IPS-15b (cell line): ENCODE data around the gene REL.

Experiments used
- H3K27me3 ChIP-seq: one replicate; pipeline ENCODE4 v1.6.1; 2013; ENCODE audit warnings: low read length; ENCODE audit not compliant: control insufficient read depth, insufficient read depth
- H3K36me3 ChIP-seq: one replicate; pipeline ENCODE4 v1.6.1; 2013; ENCODE audit warnings: low read length; ENCODE audit not compliant: control insufficient read depth, insufficient read depth
- H3K4me1 ChIP-seq: one replicate; pipeline ENCODE4 v1.6.1; 2013; ENCODE audit warnings: mild to moderate bottlenecking, low read length; ENCODE audit not compliant: control insufficient read depth, insufficient read depth
- H3K4me3 ChIP-seq: one replicate; pipeline ENCODE4 v1.5.1; 2013; ENCODE audit warnings: low read depth, low read length
- H3K9ac ChIP-seq: one replicate; pipeline ENCODE4 v1.6.1; 2013; ENCODE audit warnings: low read depth, mild to moderate bottlenecking, low read length
- H3K9me3 ChIP-seq: one replicate; pipeline ENCODE4 v1.6.1; 2013; ENCODE audit warnings: mild to moderate bottlenecking, low read length; ENCODE audit not compliant: control insufficient read depth, insufficient read depth

Gene REL

DNA sequence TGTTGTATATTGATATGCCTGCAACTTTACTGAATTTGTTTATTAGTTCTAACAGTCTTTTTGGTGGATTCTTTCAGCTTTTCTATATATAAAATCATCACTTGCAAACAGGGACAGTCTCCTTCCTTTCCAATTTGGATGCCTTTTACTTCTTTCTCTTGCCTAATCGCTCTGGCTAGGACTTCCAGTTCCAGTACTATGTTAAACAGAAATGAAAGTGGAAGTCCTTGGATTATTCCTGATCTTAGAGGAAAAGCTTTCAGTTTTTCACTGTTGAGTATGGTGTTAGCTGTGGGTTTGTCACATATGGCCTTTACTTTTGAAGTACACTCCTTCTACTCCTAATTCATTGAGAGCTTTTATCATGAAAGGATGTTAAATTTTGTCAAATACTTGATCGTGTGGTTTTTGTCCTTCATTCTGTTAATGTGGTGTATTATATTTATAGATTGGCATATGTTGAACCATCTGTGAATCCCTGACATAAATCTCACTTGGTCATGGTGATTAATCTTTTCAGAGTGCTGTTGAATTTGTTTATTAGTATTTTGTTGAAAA lies 52.9 kb downstream of the REL start:
- H3K4me3 ChIP-seq = no peak overlapping the region
- no peaks in the 10 kb centered on the region for H3K9me3 ChIP-seq
- H3K9ac ChIP-seq = no peak overlapping the region
- no peaks in the 10 kb centered on the region for H3K4me1 ChIP-seq
- no peaks in the 10 kb centered on the region for H3K36me3 ChIP-seq
- no peaks in the 10 kb centered on the region for H3K27me3 ChIP-seq

DNA sequence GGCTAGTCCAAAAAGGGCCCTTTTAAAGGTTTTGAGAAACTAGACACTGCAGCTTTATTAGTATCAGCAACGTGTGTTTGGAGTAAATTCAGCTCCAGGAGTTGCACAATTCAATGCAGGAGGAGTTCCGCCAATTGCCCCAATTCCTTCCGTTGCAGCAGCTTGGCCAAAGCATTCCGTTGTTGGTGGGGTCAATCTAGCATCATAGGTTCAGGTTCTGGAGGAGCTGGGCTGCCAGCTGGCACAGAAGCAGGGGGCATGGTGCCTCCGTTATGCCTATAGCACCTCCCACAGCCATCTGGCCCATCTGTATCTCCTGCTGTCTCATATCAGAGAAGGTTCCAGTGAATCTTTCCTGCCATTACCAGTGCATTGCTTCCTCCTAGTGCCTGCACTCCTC lies 55.4 kb downstream of the REL start:
- H3K27me3 ChIP-seq = no peaks in the 10 kb centered on the region

DNA sequence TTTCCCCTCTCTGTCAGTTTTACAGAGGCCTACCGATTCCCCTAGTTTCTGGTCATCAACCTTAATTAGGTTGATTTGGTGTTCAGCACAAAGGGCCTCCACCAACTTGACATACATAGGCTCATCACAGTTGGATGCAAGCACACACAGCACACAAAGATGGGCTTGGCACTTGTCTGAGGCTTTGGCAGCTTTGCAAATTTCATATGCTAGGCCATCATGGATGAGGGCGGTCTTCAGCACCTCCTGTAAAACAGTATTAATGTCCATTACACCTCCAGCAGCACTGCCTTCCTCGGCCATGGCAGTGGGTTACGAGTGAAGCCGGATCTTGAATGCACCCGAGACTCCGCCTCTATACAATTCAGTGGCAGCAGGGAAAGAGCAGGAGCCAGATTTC lies 56.9 kb downstream of the REL start:
- Histone ChIP-seq H3K36me3 (no peaks in the 10 kb centered on the region), H3K9ac (no peak overlapping the region), H3K9me3 (no peaks in the 10 kb centered on the region), H3K4me1 (no peaks in the 10 kb centered on the region), H3K4me3 (no peak overlapping the region), H3K27me3 (no peaks in the 10 kb centered on the region)

More for the DNA sequence above, 55.4 kb downstream of the REL start:
- no peaks in the 10 kb centered on the region for H3K9me3 ChIP-seq
- no peak overlapping the region for H3K9ac ChIP-seq
- no peak overlapping the region for H3K4me3 ChIP-seq
- no peaks in the 10 kb centered on the region for H3K4me1 ChIP-seq
- H3K36me3 ChIP-seq = no peaks in the 10 kb centered on the region

DNA sequence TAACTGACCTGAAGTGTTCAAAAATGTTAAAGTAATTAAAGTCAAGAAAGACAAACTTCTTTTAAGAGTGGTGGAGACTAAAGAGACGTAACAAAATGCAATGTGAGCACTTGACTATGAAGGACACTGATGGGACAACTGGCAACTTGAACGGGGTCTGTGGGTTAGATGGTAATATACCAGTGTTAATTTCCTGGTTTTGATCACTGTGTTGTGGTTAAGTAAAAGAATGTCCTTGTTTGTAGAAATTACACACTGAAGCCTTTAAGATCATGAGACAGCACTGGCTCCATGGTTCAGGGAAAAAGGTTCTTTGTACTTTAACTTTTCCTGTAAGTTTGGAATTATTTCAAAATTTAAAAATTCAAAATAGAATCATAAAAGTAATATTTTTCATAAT lies 58.2 kb downstream of the REL start:
- Histone ChIP-seq H3K9ac (no peak overlapping the region), H3K4me1 (no peaks in the 10 kb centered on the region), H3K4me3 (no peak overlapping the region), H3K36me3 (no peaks in the 10 kb centered on the region), H3K9me3 (no peaks in the 10 kb centered on the region), H3K27me3 (no peaks in the 10 kb centered on the region)

GRCh38 chr2:60945341-60945740 lies 64.0 kb downstream of the REL start:
- no peaks in the 10 kb centered on the region for H3K4me1 ChIP-seq
- H3K9me3 ChIP-seq = no peaks in the 10 kb centered on the region
- H3K36me3 ChIP-seq = no peaks in the 10 kb centered on the region
- H3K27me3 ChIP-seq = no peaks in the 10 kb centered on the region
- H3K9ac ChIP-seq = no peak overlapping the region
- no peak overlapping the region for H3K4me3 ChIP-seq

DNA sequence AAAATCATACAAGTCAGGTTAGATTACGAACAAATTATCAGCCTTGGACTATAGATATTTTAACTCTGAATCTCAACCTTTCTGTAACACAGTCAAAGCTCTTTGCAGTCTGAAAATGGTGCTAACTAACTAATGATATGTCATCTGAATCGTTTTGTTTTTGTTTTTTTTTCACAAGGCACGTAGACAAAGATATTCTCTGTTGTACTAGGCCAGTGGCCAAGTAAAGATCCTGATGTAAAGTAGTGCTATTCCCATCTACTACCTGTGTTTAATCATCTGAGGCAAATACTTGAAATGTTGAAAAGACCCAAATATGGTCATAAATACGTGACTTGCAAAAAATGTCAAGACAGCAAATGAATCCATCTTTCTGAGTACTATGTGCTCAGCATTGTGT lies 65.7 kb downstream of the REL start:
- Histone ChIP-seq H3K4me3 (no peak overlapping the region), H3K4me1 (no peaks in the 10 kb centered on the region), H3K36me3 (no peaks in the 10 kb centered on the region), H3K9me3 (no peaks in the 10 kb centered on the region), H3K9ac (no peak overlapping the region), H3K27me3 (no peaks in the 10 kb centered on the region)

DNA sequence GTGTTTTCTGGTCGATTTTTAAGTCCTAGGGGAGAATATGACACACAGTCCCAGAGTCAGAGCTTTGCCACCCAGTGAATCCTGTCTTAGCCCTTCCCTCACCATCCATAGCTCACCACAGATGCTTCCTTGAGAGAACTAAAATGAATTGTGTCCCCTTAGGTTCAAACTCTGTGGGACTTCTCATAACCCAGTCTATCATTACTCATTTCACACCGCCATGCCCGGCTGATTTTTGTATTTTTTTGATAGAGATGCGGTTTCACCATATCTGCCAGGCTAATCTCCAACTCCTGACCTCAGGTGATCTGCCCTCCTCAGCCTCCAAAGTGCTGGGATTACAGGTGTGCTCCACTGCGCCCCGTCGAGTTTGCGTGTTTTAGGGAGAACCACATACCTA lies 66.8 kb downstream of the REL start:
- H3K4me1 ChIP-seq = no peaks in the 10 kb centered on the region
- H3K36me3 ChIP-seq = no peaks in the 10 kb centered on the region
- H3K27me3 ChIP-seq = no peaks in the 10 kb centered on the region
- no peak overlapping the region for H3K9ac ChIP-seq
- no peaks in the 10 kb centered on the region for H3K9me3 ChIP-seq
- no peak overlapping the region for H3K4me3 ChIP-seq

GRCh38 chr2:60948926-60949579 lies 67.7 kb downstream of the REL start:
- Histone ChIP-seq H3K36me3 (no peaks in the 10 kb centered on the region), H3K9me3 (no peaks in the 10 kb centered on the region), H3K4me1 (no peaks in the 10 kb centered on the region)

DNA sequence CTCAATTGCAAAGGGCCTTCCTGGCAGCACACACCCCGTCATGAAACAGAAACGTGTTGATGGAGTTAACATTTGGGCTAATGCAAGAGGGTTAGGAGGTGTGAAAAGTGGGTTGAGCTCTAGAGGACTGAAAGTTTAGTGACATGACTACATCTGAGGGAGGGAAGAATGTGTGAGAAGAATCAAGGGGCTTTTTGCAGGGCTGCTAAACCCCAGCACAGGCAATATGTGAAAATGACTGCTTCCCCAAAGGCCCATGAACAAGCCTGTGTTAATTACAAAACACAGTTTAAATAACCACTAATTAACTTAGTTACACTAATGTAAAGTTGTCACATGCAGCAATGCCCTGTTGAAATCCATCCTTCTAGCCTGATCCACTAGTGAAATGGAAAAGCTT lies 72.8 kb downstream of the REL start:
- no peaks in the 10 kb centered on the region for H3K9me3 ChIP-seq
- no peak overlapping the region for H3K4me3 ChIP-seq
- H3K36me3 ChIP-seq = no peaks in the 10 kb centered on the region
- no peak overlapping the region for H3K9ac ChIP-seq
- H3K27me3 ChIP-seq = no peaks in the 10 kb centered on the region
- H3K4me1 ChIP-seq = no peaks in the 10 kb centered on the region

More at GRCh38 chr2:60948926-60949579, 67.7 kb downstream of the REL start:
- H3K27me3 ChIP-seq = no peaks in the 10 kb centered on the region
- H3K9ac ChIP-seq = no peak overlapping the region
- no peak overlapping the region for H3K4me3 ChIP-seq

- Histone ChIP-seq H3K4me1 (no peaks in the 10 kb centered on the region), H3K9me3 (no peaks in the 10 kb centered on the region), H3K36me3 (no peaks in the 10 kb centered on the region), H3K4me3 (no peak overlapping the region), H3K27me3 (no peaks in the 10 kb centered on the region), H3K9ac (no peak overlapping the region)
Measured at GRCh38 chr2:60957224-60957623, 75.8 kb downstream of the REL start.

- Histone ChIP-seq H3K9ac (no peak overlapping the region), H3K4me1 (no peaks in the 10 kb centered on the region), H3K4me3 (no peak overlapping the region), H3K9me3 (no peaks in the 10 kb centered on the region), H3K36me3 (no peaks in the 10 kb centered on the region), H3K27me3 (no peaks in the 10 kb centered on the region)
Measured at GRCh38 chr2:60957643-60958042, 76.3 kb downstream of the REL start.

- Histone ChIP-seq H3K36me3 (no peaks in the 10 kb centered on the region), H3K27me3 (no peaks in the 10 kb centered on the region), H3K9ac (no peak overlapping the region)
Measured at GRCh38 chr2:60958361-60958760, 77.0 kb downstream of the REL start.

More at GRCh38 chr2:60958361-60958760, 77.0 kb downstream of the REL start:
- Histone ChIP-seq H3K9me3 (no peaks in the 10 kb centered on the region), H3K4me1 (no peaks in the 10 kb centered on the region), H3K4me3 (no peak overlapping the region)
